ENCODE data around the gene NFIB.

- TF ChIP-seq CTCF (IDR thresholded peaks at IDR 0.05) (no peak), POLR2A (IDR thresholded peaks at IDR 0.05) (no peak)
These were observed 280.9 kb downstream of the NFIB start for GRCh38 chr9:14033067-14033466.

Measured in body of pancreas (tissue), 4 donors.